ENCODE measurements around the gene CCNF. TPM values are rescaled to one million over a fixed set of nuclear protein-coding genes. Genes with fewer than 3 reads are reported as not detected.
"Not testable (repeated sequence)": the region's sequence is repeated elsewhere in the genome, so short reads cannot be mapped to it uniquely, and the experiment has no call there.

The CCNF gene
- total RNA-seq, 1 donor from 2014 or later: 0.86 TPM

- intact Hi-C loops (cut with DNase I): no loop called here
Measured at GRCh38 chr16:2468725-2469398, 39.6 kb downstream of the CCNF start.

GRCh38 chr16:2469399-2470233, 40.4 kb downstream of the CCNF start:
- intact Hi-C loops (cut with DNase I): no loop called here
- no peak for DNase-seq (ENCODE audit: low spot score)

More at GRCh38 chr16:2468725-2469398, 39.6 kb downstream of the CCNF start:
- DNase-seq (ENCODE audit: low spot score): no peak

- no peak for DNase-seq (ENCODE audit: low spot score)
- intact Hi-C loops (cut with DNase I): no loop called here
Measured at GRCh38 chr16:2470234-2470601, 41.0 kb downstream of the CCNF start.

- DNase-seq (ENCODE audit: low spot score): no peak
- intact Hi-C loops (cut with DNase I): no loop called here
Measured at GRCh38 chr16:2470603-2471015, 41.4 kb downstream of the CCNF start.

GRCh38 chr16:2471016-2471652, 41.9 kb downstream of the CCNF start, which contains the start of gene NTN3:
TSS of gene NTN3 (plus strand) at chr16:2471297. CDS start at chr16:2471702, 405 bp downstream.
- no peak for DNase-seq (ENCODE audit: low spot score)
- intact Hi-C loops (cut with DNase I): no loop called here

- no peak for DNase-seq (ENCODE audit: low spot score)
- intact Hi-C loops (cut with DNase I): no loop called here
Measured at GRCh38 chr16:2471653-2472487, 42.6 kb downstream of the CCNF start.

- DNase-seq (ENCODE audit: low spot score): no peak
- intact Hi-C loops (cut with DNase I): no loop called here
Measured at GRCh38 chr16:2472488-2472864, 43.2 kb downstream of the CCNF start.

- intact Hi-C loops (cut with DNase I): no loop called here
- DNase-seq (ENCODE audit: low spot score): no peak
Measured at GRCh38 chr16:2472885-2473445, 43.7 kb downstream of the CCNF start.

- no peak for DNase-seq (ENCODE audit: low spot score)
- intact Hi-C loops (cut with DNase I): no loop called here
Measured at GRCh38 chr16:2473446-2473926, 44.2 kb downstream of the CCNF start.

- DNase-seq (ENCODE audit: low spot score): no peak
- intact Hi-C loops (cut with DNase I): no loop called here
Measured at GRCh38 chr16:2473999-2474876, 45.0 kb downstream of the CCNF start.

- DNase-seq (ENCODE audit: low spot score): peak; percentile 92
- intact Hi-C loops (cut with DNase I): no loop called here
Measured at GRCh38 chr16:2474877-2475412, 45.7 kb downstream of the CCNF start, which contains the start of gene TBC1D24. TSS of gene TBC1D24 (plus strand) at chr16:2475127. CDS start at chr16:2496149, 21,022 bp downstream.

- no peak for DNase-seq (ENCODE audit: low spot score)
- intact Hi-C loops (cut with DNase I): no loop called here
Measured at GRCh38 chr16:2475413-2476344, 46.4 kb downstream of the CCNF start.

GRCh38 chr16:2476345-2476720, 47.1 kb downstream of the CCNF start:
- no peak for DNase-seq (ENCODE audit: low spot score)
- intact Hi-C loops (cut with DNase I): no loop called here

- no peak for DNase-seq (ENCODE audit: low spot score)
- intact Hi-C loops (cut with DNase I): no loop called here
Measured at GRCh38 chr16:2476741-2477140, 47.5 kb downstream of the CCNF start.

GRCh38 chr16:2477327-2477726, 48.1 kb downstream of the CCNF start:
- DNase-seq (ENCODE audit: low spot score): no peak
- intact Hi-C loops (cut with DNase I): no loop called here

GRCh38 chr16:2478279-2478678, 49.0 kb downstream of the CCNF start:
- no peak for DNase-seq (ENCODE audit: low spot score)
- intact Hi-C loops (cut with DNase I): no loop called here

GRCh38 chr16:2479996-2480395, 50.7 kb downstream of the CCNF start:
- intact Hi-C loops (cut with DNase I): loop anchor here (10.0 kb wide), 1 partner anchor 145 kb away; no protein-coding TSS in a partner anchor
- DNase-seq (ENCODE audit: low spot score): not testable (repeated sequence)
